SK-N-SH (cell line): ENCODE measurements around the gene ZFPL1. TPM values are rescaled to one million over a fixed set of nuclear protein-coding genes. Genes with fewer than 3 reads are reported as not detected.

ENCODE experiments used
- CTCF ChIA-PET: fragments of 300-600, 350-600 bp; formaldehyde crosslinking; extraction: SDS; loops from one replicate; lab custom pipeline; 2021; lab: Yijun Ruan, JAX
- POLR2A ChIA-PET: fragments of 350-600 bp; sonication (Branson Sonifier 250); formaldehyde crosslinking; extraction: SDS; loops from one replicate; lab custom pipeline; 2020; ENCODE audit warnings: antibody characterized with exemption, inconsistent platforms; lab: Yijun Ruan, JAX
- DNase-seq: peaks from one replicate; pipeline ENCODE4 v3.0.0; 2012
- H2AFZ ChIP-seq: fragments of 200-600 bp; sonication (generic); 2 replicates; pipeline ENCODE4 v1.8.1; 2016; ENCODE audit warnings: antibody characterized with exemption, mild to moderate bottlenecking, low read depth
- H3F3A ChIP-seq: fragments of 200-600 bp; sonication (generic); replicated peaks from 2 replicates; pipeline ENCODE3; 2016; ENCODE audit warnings: antibody characterized with exemption, mild to moderate bottlenecking; ENCODE audit not compliant: insufficient read depth
- H3K27ac ChIP-seq, 2 experiments: fragments of 200-500 bp in 1 of 2; fragments of 200-600 bp in 1 of 2; sonication (Bioruptor generic) in 1 of 2; sonication (generic), shearing (Covaris generic) in 1 of 2; 2 replicates each; pipeline versions ENCODE4 v1.5.1 to v1.6.1; 2014 to 2016; ENCODE audit warnings: low read depth in 2 of 2, inconsistent platforms in 1 of 2, low read length in 1 of 2, mild to moderate bottlenecking in 1 of 2, mixed read lengths in 1 of 2
- H3K27me3 ChIP-seq: fragments of 200-600 bp; sonication (generic), shearing (Covaris generic); 2 replicates; pipeline ENCODE4 v1.6.1; 2016; ENCODE audit warnings: mixed run types; ENCODE audit not compliant: insufficient read depth
- H3K36me3 ChIP-seq, 2 experiments: fragments of 200-500 bp in 1 of 2; fragments of 200-600 bp in 1 of 2; sonication (Bioruptor generic) in 1 of 2; sonication (generic) in 1 of 2; replicated peaks in 1 of 2; 2 replicates each; pipeline versions ENCODE3 to v1.5.1; 2014 to 2016; ENCODE audit warnings: low read length in 1 of 2, mild to moderate bottlenecking in 1 of 2; ENCODE audit not compliant: insufficient read depth in 2 of 2, control insufficient read depth in 1 of 2
- H3K4me1 ChIP-seq, 2 experiments: fragments of 200-500 bp in 1 of 2; fragments of 200-600 bp in 1 of 2; sonication (Bioruptor generic) in 1 of 2; sonication (generic), shearing (Covaris generic) in 1 of 2; 2 replicates each; pipeline versions ENCODE4 v1.5.1 to v1.6.1; 2014 to 2016; ENCODE audit warnings: low read depth in 1 of 2, low read length in 1 of 2, mixed run types in 1 of 2; ENCODE audit not compliant: insufficient read depth in 2 of 2, control insufficient read depth in 1 of 2
- H3K4me2 ChIP-seq: fragments of 200-600 bp; sonication (generic), shearing (Covaris generic); 2 replicates; pipeline ENCODE4 v1.6.1; 2017; ENCODE audit warnings: mixed run types
- H3K4me3 ChIP-seq, 2 experiments: fragments of 200-500 bp in 1 of 2; fragments of 200-600 bp in 1 of 2; sonication (Bioruptor generic) in 1 of 2; sonication (generic), shearing (Covaris generic) in 1 of 2; 2 replicates each; pipeline versions ENCODE4 v1.5.1 to v1.8.1; 2014 to 2016; ENCODE audit warnings: low read depth in 2 of 2, inconsistent platforms in 1 of 2, low read length in 1 of 2, mild to moderate bottlenecking in 1 of 2, mixed read lengths in 1 of 2, moderate library complexity in 1 of 2
- H3K79me2 ChIP-seq: fragments of 200-600 bp; sonication (generic); 2 replicates; pipeline ENCODE4 v1.8.1; 2017; ENCODE audit warnings: mild to moderate bottlenecking; ENCODE audit not compliant: insufficient read depth
- H3K9ac ChIP-seq: fragments of 200-600 bp; sonication (generic); 2 replicates; pipeline ENCODE4 v1.6.1; 2017; ENCODE audit warnings: mixed run types
- H3K9me2 ChIP-seq: fragments of 200-600 bp; sonication (generic); 2 replicates; pipeline ENCODE4 v1.6.1; 2017; ENCODE audit warnings: mixed run types
- H3K9me3 ChIP-seq: fragments of 200-600 bp; sonication (generic); 2 replicates; pipeline ENCODE4 v1.6.1; 2017; ENCODE audit warnings: mixed run types, mild to moderate bottlenecking, moderate library complexity
- H4K20me1 ChIP-seq: fragments of 200-600 bp; sonication (generic); 2 replicates; pipeline ENCODE4 v1.6.1; 2017; ENCODE audit warnings: mild to moderate bottlenecking, mixed run types; ENCODE audit not compliant: insufficient read depth
- CHD2 ChIP-seq: fragments of 150-350 bp; IDR thresholded peaks from 2 replicates; pipeline ENCODE4 v1.6.1; 2018; ENCODE audit warnings: low read length; ENCODE audit not compliant: partially characterized antibody
- CTCF ChIP-seq: fragments of 200-600 bp; sonication (generic); IDR thresholded peaks from 2 replicates; pipeline ENCODE4 v1.6.1; 2017; ENCODE audit warnings: antibody characterized with exemption, mild to moderate bottlenecking, moderate library complexity
- ELF1 ChIP-seq: IDR thresholded peaks from 2 replicates; pipeline ENCODE4 v1.4.0; 2012
- EP300 ChIP-seq, 2 experiments: IDR thresholded peaks; 2 replicates each; pipeline versions ENCODE4 v1.4.0 to v1.6.1; 2012; ENCODE audit warnings: borderline replicate concordance in 1 of 2, low read depth in 1 of 2, low read length in 1 of 2
- EZH2phosphoT487 ChIP-seq: fragments of 200-600 bp; sonication (generic); IDR thresholded peaks from 2 replicates; pipeline ENCODE4 v1.6.1; 2017; ENCODE audit warnings: low read depth, mixed run types, mild to moderate bottlenecking, antibody characterized with exemption, moderate library complexity, borderline replicate concordance
- FOSL2 ChIP-seq: IDR thresholded peaks from 2 replicates; pipeline ENCODE4 v1.4.0; 2012; ENCODE audit warnings: low read depth, mild to moderate bottlenecking, moderate library complexity, borderline replicate concordance
- FOXM1 ChIP-seq: IDR thresholded peaks from 2 replicates; pipeline ENCODE4 v1.4.0; 2012; ENCODE audit warnings: low read depth, mild to moderate bottlenecking
- GABPA ChIP-seq: IDR thresholded peaks from 2 replicates; pipeline ENCODE4 v1.4.0; 2012; ENCODE audit warnings: low read depth, mild to moderate bottlenecking
- GATA2 ChIP-seq: sonication (generic); formaldehyde crosslinking; IDR thresholded peaks from 2 replicates; pipeline ENCODE4 v1.5.0; 2020; ENCODE audit warnings: mild to moderate bottlenecking, missing genetic modification reagents
- JUND ChIP-seq: IDR thresholded peaks from 2 replicates; pipeline ENCODE4 v1.4.0; 2012
- MAX ChIP-seq: IDR thresholded peaks from 2 replicates; pipeline ENCODE4 v1.4.0; 2012; ENCODE audit warnings: low read depth
- MEF2A ChIP-seq: IDR thresholded peaks from 2 replicates; pipeline ENCODE4 v1.4.0; 2012; ENCODE audit warnings: low read depth, borderline replicate concordance
- NRF1 ChIP-seq: IDR thresholded peaks from 2 replicates; pipeline ENCODE4 v1.6.1; 2012; ENCODE audit warnings: low read depth, mild to moderate bottlenecking, low read length
- PBX3 ChIP-seq: IDR thresholded peaks from 2 replicates; pipeline ENCODE4; 2012
- RAD21 ChIP-seq: IDR thresholded peaks from 2 replicates; pipeline ENCODE4 v1.6.1; 2012; ENCODE audit warnings: mild to moderate bottlenecking, low read length
- RCOR1 ChIP-seq: fragments of 150-350 bp; IDR thresholded peaks from 2 replicates; pipeline ENCODE4 v1.6.1; 2017; ENCODE audit warnings: antibody characterized with exemption, low read length
- SMC3 ChIP-seq: IDR thresholded peaks from 2 replicates; pipeline ENCODE4 v1.6.1; 2012; ENCODE audit warnings: low read depth, low read length, improper control_type of control experiment
- TAF1 ChIP-seq: IDR thresholded peaks from 2 replicates; pipeline ENCODE4 v1.6.1; 2012; ENCODE audit warnings: low read depth, mild to moderate bottlenecking, low read length, moderate library complexity, borderline replicate concordance
- TCF12 ChIP-seq: IDR thresholded peaks from 2 replicates; pipeline ENCODE4 v1.4.0; 2012
- TEAD4 ChIP-seq: IDR thresholded peaks from 2 replicates; pipeline ENCODE4 v1.4.0; 2012; ENCODE audit warnings: mild to moderate bottlenecking, borderline replicate concordance; ENCODE audit not compliant: insufficient read depth
- USF1 ChIP-seq: IDR thresholded peaks from 2 replicates; pipeline ENCODE4 v1.4.0; 2012; ENCODE audit warnings: low read depth, borderline replicate concordance
- USF2 ChIP-seq: fragments of 150-350 bp; IDR thresholded peaks from 2 replicates; pipeline ENCODE4 v1.6.1; 2017; ENCODE audit warnings: antibody characterized with exemption, low read length, low read depth, borderline replicate concordance
- YY1 ChIP-seq: IDR thresholded peaks from 2 replicates; pipeline ENCODE4 v1.4.0; 2012; ENCODE audit warnings: low read depth, mild to moderate bottlenecking
- WGBS: methylation state at CpG from one replicate; pipeline ENCODE4 v1.1.6; 2017; ENCODE audit warnings: low lambda C conversion rate; 5-methylcytosine and 5-hydroxymethylcytosine counted together
- polyA plus RNA-seq, 3 experiments: library from polyadenylated mRNA; depleted of rRNA; stranded (reverse); fragments of >200 nt; gene quantifications; 2 replicates each; pipeline ENCODE4 v1.2.3, GENCODE V29; 2012

The ZFPL1 gene
- polyA plus RNA-seq, 1 of the 3 experiments (the other 2 are of a cell fraction): 75.9 TPM

DNA sequence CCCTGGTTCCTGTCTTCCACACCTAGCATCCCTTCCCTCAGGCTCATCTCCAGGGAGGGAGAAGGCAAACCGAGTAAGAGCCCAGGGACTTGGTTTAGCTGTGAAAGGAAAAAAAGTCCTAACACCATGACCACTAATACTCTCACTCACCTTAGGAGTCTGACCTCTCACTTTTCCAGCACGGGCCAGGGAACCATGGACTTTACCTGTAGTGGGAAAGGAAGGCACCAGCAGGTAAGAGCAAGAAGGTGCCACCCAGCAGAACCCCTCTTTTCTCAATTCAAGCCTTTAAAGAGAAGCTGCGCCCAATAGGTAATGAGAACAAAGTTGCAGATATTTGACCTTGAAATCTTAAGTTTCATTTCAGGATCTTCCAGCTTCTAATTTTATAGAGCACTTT is 36.8 kb downstream of the ZFPL1 start:
- Histone ChIP-seq H3K4me1 (peaks cover 18 to 21% of the 10 kb centered on the region in 2 experiments; a peak in 3 of 4 replicates), H2AFZ (no peak overlapping the region), H3K27me3 (no peaks in the 10 kb centered on the region), H3K4me3 (peak overlapping the region; percentile 89 to 91)
- ChIA-PET POLR2A (no interaction called here), CTCF (interaction anchor here (1.3 to 3.3 kb wide), 5 partner anchors 9 to 107 kb away, joined by 4 to 47 read pairs (median 9); partner anchors contain the start of genes ARL2, CAPN1, SYVN1 and TM7SF2)
- no peak for DNase-seq
- 63% methylated on average over 3 of the region's 3 CpGs for WGBS
- TF ChIP-seq RCOR1: no peak
- TF ChIP-seq TAF1: no peak
- no peak for TF ChIP-seq SMC3
- TF ChIP-seq JUND: no peak
- TF ChIP-seq FOSL2: no peak
- no peak for TF ChIP-seq GABPA
- no peak for TF ChIP-seq EP300 (IDR thresholded peaks at IDR 0.05; ENCODE audit: borderline replicate concordance in 1 of 2, low read depth in 1 of 2, low read length in 1 of 2)
- TF ChIP-seq GATA2 (CRISPR knock-in tag): no peak
- TF ChIP-seq MEF2A: no peak
- no peak for TF ChIP-seq CHD2
- TF ChIP-seq, all 33 proteins: peak for 0
- Histone ChIP-seq H3F3A (peaks cover 29% of the 10 kb centered on the region), H3K9me3 (no peaks in the 10 kb centered on the region), H3K36me3 (peaks cover 37 to 40% of the 10 kb centered on the region in 2 experiments), H3K79me2 (peaks cover 68% of the 10 kb centered on the region), H4K20me1 (no peaks in the 10 kb centered on the region), H3K9ac (peak overlapping the region; percentile 89; the same call in 1 of the 2 replicates), H3K9me2 (no peaks in the 10 kb centered on the region), H3K27ac (no peak overlapping the region; a peak in 2 of 4 replicates), H3K4me2 (peak overlapping the region; percentile 93)

GRCh38 chr11:65121447-65121864 is 37.4 kb downstream of the ZFPL1 start:
- Histone ChIP-seq H2AFZ (no peak overlapping the region), H4K20me1 (no peaks in the 10 kb centered on the region), H3K4me1 (peaks cover 15 to 16% of the 10 kb centered on the region in 2 experiments; a peak in 3 of 4 replicates), H3K27me3 (no peaks in the 10 kb centered on the region), H3K4me2 (peak overlapping the region; percentile 93), H3K36me3 (peaks cover 35 to 41% of the 10 kb centered on the region in 2 experiments), H3K79me2 (peaks cover 62% of the 10 kb centered on the region)
- CTCF ChIA-PET: interaction anchor here (1.3 to 3.3 kb wide), 5 partner anchors 10 to 107 kb away, joined by 4 to 47 read pairs (median 9); partner anchors contain the start of genes ARL2, CAPN1, SYVN1 and TM7SF2
- POLR2A ChIA-PET: interaction anchor here (0.9 to 2.0 kb wide), 8 partner anchors 9 to 243 kb away, joined by 3 to 22 read pairs (median 8); partner anchors contain the start of genes CAPN1, EHD1, SYVN1 and TM7SF2
- TF ChIP-seq SMC3: no peak
- TF ChIP-seq FOXM1: no peak
- no peak for TF ChIP-seq EZH2phosphoT487
- TF ChIP-seq USF1: no peak
- TF ChIP-seq CTCF: no peak
- TF ChIP-seq YY1: no peak
- no peak for TF ChIP-seq MAX
- TF ChIP-seq RAD21: no peak
- no peak for TF ChIP-seq NRF1
- TF ChIP-seq TCF12: no peak
- TF ChIP-seq PBX3: no peak
- TF ChIP-seq USF2: no peak
- TF ChIP-seq TEAD4: no peak
- no peak for TF ChIP-seq TAF1
- TF ChIP-seq ELF1: no peak
- no peak for TF ChIP-seq GABPA
- TF ChIP-seq, all 33 proteins: peak for 0
- no peaks in the 10 kb centered on the region for H3K9me2 ChIP-seq
- no peaks in the 10 kb centered on the region for H3K9me3 ChIP-seq
- H3K4me3 ChIP-seq: peak overlapping the region; percentile 89 to 91
- 1% methylated on average over 19 of the region's 22 CpGs for WGBS
- peak overlapping the region; percentile 77 to 81; a peak in 3 of 4 replicates for H3K27ac ChIP-seq
- H3K9ac ChIP-seq: peak overlapping the region; percentile 89
- peaks cover 29% of the 10 kb centered on the region for H3F3A ChIP-seq
- DNase-seq: no peak
